Right atrium auricular region (tissue), 2 donors: ENCODE results near the gene DUSP2. TPM values are rescaled to one million over a fixed set of nuclear protein-coding genes. Genes with fewer than 3 reads are reported as not detected.

Source experiments
- DNase-seq: peaks from one replicate; pipeline ENCODE4 v3.0.0-alpha.2; 2019; ENCODE audit warnings: low spot score
- H3K27ac ChIP-seq, 2 donors: fragments of 200-600 bp; sonication (generic); 1 replicate in 1 of 2; 2 replicates in 1 of 2; pipeline ENCODE4 v1.5.1; 2016 to 2019
- H3K27me3 ChIP-seq, 2 donors: fragments of 200-600 bp; sonication (generic); one replicate each; pipeline versions ENCODE4 v1.5.1 to v1.6.0; 2017 to 2019
- H3K36me3 ChIP-seq: fragments of 200-600 bp; sonication (generic); one replicate; pipeline ENCODE4 v1.5.1; 2016
- H3K4me1 ChIP-seq, 2 donors: fragments of 200-600 bp; sonication (generic); one replicate each; pipeline versions ENCODE4 v1.5.1 to v1.6.0; 2017 to 2019
- H3K4me3 ChIP-seq, 2 donors: fragments of 200-600 bp; sonication (generic); 1 replicate in 1 of 2; 2 replicates in 1 of 2; pipeline ENCODE4 v1.5.1; 2017 to 2019; ENCODE audit warnings: mild to moderate bottlenecking in 1 of 2, moderate library complexity in 1 of 2
- H3K9me3 ChIP-seq, 2 donors: fragments of 200-600 bp; sonication (generic); one replicate each; pipeline ENCODE4 v1.5.1; 2019
- CTCF ChIP-seq, 2 donors: fragments of 200-600 bp; sonication (generic); IDR thresholded peaks; one replicate each; pipeline ENCODE4 v1.5.1; 2019; ENCODE audit warnings: antibody characterized with exemption in 2 of 2
- total RNA-seq, 2 donors: library from RNA; depleted of rRNA; stranded (reverse); fragments of >200 nt; gene quantifications; one replicate each; pipeline ENCODE4 v1.1.0, GENCODE V29; 2016

Gene DUSP2
- total RNA-seq, 2 donors from 2014 or later: 4.0 to 9.0 TPM

- no peak for TF ChIP-seq CTCF (IDR thresholded peaks at IDR 0.05)
- DNase-seq: no peak
- peaks cover 3 to 6% of the 10 kb centered on the region in 2 donors for H3K27me3 ChIP-seq
- H3K4me1 ChIP-seq: peaks cover 0 to 26% of the 10 kb centered on the region in 2 donors
- H3K27ac ChIP-seq: no peak overlapping the region
- no peaks in the 10 kb centered on the region for H3K9me3 ChIP-seq
- no peaks in the 10 kb centered on the region for H3K36me3 ChIP-seq
- peak overlapping the region in 1 of 2 donors; percentile 70 for H3K4me3 ChIP-seq
Observed at GRCh38 chr2:96114546-96114902, 30.7 kb downstream of the DUSP2 start.

DNA sequence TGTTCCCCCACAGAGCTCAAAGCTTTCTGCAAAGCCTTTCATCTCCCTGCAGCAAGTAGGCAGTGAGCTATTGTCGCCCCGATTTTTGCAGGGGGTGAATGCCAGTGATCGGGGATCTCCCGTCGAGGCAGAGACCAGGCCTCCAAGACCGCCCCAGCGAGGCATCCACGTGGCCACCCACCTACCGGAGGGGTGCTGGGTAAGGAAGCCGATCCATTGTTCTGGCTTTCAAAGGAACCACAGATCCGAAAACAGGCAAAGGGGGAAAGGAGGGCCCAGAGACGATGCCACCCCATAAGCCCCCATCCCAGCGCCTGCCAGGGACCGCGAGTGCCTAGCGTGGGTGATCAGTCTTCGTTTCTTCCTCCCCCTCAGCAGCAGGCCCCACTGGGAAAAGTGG lies 31.3 kb downstream of the DUSP2 start:
- no peaks in the 10 kb centered on the region for H3K9me3 ChIP-seq
- TF ChIP-seq CTCF (IDR thresholded peaks at IDR 0.05): no peak
- no peak for DNase-seq
- H3K27me3 ChIP-seq: peaks cover 3 to 6% of the 10 kb centered on the region in 2 donors
- no peaks in the 10 kb centered on the region for H3K36me3 ChIP-seq
- peak overlapping the region in 1 of 2 donors; percentile 70 for H3K4me3 ChIP-seq
- H3K4me1 ChIP-seq: peaks cover 0 to 32% of the 10 kb centered on the region in 2 donors
- no peak overlapping the region for H3K27ac ChIP-seq

DNA sequence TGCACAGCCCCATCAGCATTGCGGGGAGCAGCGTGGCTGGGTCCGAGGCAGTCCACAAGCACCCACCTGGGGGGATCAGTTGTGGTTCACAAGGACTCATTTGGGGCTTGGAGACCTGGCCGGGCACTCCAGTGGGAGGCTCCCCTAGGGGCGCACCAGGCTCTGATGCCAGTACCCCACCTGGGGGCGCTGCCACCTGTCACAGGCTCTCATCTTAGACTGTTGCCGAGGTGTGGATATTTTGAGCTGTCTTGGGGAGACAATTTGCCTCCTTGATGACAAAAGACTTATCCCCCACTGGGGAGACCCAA lies 31.9 kb downstream of the DUSP2 start:
- Histone ChIP-seq H3K4me3 (no peak overlapping the region), H3K36me3 (no peaks in the 10 kb centered on the region), H3K4me1 (peaks cover 0 to 38% of the 10 kb centered on the region in 2 donors), H3K27me3 (peaks cover 3 to 6% of the 10 kb centered on the region in 2 donors), H3K27ac (no peak overlapping the region), H3K9me3 (no peaks in the 10 kb centered on the region)
- no peak for TF ChIP-seq CTCF (IDR thresholded peaks at IDR 0.05)
- DNase-seq: no peak

DNA sequence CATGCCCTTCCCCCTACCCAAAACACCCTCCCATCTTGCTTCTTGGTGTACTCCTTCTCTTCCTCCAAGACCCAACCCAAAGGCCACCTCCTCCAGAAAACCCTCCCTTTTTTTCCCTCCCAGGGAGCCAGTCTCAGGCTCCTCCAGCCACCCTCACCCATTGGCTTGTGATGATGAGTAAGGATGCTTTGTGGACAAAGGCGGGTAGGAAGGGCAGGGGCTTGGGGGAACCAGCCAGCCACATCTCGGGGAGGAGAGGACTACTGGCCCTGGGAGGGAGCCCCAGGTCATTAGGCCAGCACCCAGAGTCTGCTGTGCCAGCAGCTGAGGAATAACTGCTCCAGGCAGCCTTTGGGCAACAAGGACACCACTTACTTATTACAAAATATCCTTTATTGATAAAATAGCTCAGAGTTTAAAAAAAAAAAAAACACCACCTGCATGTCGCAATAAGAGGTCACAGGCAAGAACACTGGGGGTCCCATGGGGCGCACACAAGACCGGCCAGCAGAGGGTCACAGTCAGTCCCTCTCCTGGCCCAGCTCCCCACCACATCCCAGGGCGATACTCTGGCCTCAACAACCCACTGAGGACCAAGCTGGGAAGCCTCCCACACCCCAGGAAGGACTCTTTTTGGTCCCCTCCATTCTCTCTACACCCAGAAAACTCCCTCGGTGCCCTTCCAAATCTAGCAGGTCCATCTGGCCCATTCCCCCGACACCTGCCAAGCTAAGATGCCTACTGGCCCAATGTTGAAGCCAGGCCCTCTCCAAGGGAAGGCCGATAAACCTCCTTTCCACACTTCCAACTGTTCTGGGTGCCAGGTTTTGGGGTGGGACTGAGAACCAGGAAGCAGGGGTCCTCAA lies 32.5 kb downstream of the DUSP2 start:
- Histone ChIP-seq H3K9me3 (no peaks in the 10 kb centered on the region), H3K27me3 (peaks cover 3 to 6% of the 10 kb centered on the region in 2 donors), H3K4me1 (peaks cover 0 to 44% of the 10 kb centered on the region in 2 donors), H3K27ac (no peak overlapping the region), H3K36me3 (no peaks in the 10 kb centered on the region), H3K4me3 (no peak overlapping the region)
- TF ChIP-seq CTCF (IDR thresholded peaks at IDR 0.05): no peak
- DNase-seq: no peak

DNA sequence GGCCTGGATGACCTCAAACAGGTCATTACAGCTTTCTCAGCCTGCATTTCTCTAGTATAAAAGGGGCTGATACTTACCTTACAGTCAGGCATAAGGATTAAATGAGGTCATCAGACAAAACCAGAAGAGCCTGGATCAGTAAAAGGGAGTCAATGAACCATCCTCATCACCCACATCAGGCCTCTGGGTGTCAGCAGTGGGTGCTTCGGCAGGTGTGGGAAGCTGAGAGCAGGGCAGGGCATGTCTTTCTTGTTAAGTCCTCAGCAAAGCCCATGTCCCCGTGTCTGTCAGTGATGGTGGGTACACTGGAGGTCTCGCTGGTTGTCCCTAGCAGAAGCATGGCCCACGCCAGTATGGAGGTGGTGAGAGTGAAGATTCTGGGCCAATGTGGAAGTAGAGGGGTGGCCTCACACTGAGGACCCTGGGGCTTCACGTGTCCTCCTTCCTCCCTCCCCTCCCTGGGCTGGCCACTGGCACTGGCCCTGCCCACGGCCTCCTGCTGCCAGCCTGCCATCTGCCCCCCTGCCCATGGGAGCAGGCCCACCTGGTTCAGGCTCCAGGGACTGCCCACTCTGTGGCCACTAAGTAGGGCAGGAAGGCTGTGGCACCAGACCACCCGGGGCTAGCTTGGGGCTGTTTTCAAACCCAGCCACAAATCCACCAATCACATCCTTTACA lies 33.3 kb downstream of the DUSP2 start:
- no peak overlapping the region for H3K4me3 ChIP-seq
- no peaks in the 10 kb centered on the region for H3K36me3 ChIP-seq
- peaks cover 0 to 6% of the 10 kb centered on the region in 2 donors for H3K27me3 ChIP-seq
- DNase-seq: no peak
- no peaks in the 10 kb centered on the region for H3K9me3 ChIP-seq
- H3K27ac ChIP-seq: no peak overlapping the region
- TF ChIP-seq CTCF (IDR thresholded peaks at IDR 0.05): no peak
- peaks cover 0 to 43% of the 10 kb centered on the region in 2 donors for H3K4me1 ChIP-seq
